HG03039 (cell line): Measurements from ENCODE around the gene TXNDC17.
"Not testable (repeated sequence)": the region's sequence is repeated elsewhere in the genome, so short reads cannot be mapped to it uniquely, and the experiment has no call there.

Experiments
- ATAC-seq: cut with Tn5 transposase; IDR thresholded peaks from one replicate; pipeline ENCODE4 v1.9.1; 2021; ENCODE audit warnings: mild to moderate bottlenecking, moderate library complexity; ENCODE audit not compliant: unreplicated experiment

The TXNDC17 gene

GRCh38 chr17:6636616-6637457 lies 4.0 kb upstream of the TXNDC17 start:
- ATAC-seq, result no peak

DNA sequence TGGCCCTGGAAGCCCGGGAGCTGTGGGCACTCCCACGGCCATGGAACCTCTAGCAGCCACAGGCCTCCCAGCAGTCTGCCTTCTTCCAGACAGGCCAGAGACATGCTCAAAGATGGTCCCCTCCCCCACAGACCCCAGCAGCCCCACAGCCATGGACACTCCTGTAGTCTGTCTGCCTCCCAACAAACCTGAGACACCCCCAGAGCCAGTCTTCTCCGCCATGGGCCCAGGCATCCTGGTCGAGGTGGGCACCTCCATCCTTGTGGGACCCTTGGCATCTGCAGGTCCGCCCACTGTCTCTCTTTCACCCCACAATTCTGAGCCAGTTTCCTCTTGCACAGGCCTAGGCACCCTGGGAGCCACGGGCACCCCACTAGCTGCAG lies 3.4 kb upstream of the TXNDC17 start:
- no peak for ATAC-seq

- no peak for ATAC-seq
These were observed 2.6 kb upstream of the TXNDC17 start for GRCh38 chr17:6638046-6638908.

DNA sequence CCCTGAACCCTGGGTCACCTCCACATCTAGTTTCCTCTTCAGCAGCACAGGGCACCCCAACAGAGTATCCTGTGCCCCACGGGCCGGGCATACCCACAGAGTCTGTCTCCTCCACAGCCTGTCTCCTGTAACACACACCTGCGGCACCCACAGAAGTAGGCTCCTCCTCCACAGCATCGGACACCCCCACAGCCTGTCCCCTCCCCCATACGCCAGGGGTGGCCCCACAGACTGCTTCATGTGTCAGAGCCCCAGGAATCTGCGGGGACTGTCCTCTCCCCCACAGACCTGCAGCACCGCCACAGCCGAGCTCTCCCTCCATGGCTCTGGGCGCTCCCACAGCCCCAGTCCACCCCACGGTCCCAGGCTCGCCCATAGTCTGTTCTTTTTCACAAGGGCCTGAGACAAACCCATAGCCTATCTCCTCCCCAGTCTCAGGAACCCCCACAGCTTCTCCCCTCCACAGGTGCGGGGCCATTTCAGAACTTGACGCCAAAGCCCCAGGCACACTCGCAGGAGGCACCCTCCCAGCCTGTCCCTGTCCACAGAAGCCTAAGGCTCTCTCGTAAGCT lies 1.8 kb upstream of the TXNDC17 start:
- ATAC-seq, result no peak

GRCh38 chr17:6639586-6640535 lies 999 bp upstream of the TXNDC17 start:
- peak; percentile 3 for ATAC-seq

DNA sequence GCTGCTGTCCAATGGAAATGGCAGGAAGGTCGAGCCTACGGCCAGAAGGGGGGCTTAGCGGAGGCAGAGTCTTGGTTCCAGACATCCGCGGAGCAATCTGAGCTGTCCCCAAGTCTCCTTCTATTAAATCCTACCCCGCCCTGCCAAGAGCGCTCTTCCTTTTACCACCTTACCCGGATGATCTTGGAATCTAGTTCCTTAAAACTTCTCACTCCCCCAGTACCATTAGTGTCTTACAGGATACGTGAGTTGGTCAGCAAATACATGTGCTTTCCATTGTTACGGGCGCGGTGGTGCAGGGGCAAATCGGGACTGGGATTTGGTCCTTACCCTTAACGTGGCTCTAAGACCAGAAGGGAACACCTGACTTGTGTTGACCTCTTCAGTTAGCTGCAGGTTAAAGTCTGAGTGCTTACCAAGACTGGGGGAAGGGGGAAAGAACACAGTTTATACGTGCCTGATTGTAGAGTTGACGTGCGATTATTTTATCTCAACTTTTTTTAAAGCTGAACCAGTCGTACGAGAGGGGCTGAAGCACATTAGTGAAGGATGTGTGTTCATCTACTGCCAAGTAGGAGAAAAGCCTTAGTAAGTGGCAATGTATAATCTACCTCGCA lies 495 bp downstream of the TXNDC17 start:
- peak; percentile 6 for ATAC-seq

- no peak for ATAC-seq
These were observed 1.7 kb downstream of the TXNDC17 start for GRCh38 chr17:6642592-6642991.

- no peak for ATAC-seq
These were observed 2.7 kb downstream of the TXNDC17 start for GRCh38 chr17:6643451-6644125.

DNA sequence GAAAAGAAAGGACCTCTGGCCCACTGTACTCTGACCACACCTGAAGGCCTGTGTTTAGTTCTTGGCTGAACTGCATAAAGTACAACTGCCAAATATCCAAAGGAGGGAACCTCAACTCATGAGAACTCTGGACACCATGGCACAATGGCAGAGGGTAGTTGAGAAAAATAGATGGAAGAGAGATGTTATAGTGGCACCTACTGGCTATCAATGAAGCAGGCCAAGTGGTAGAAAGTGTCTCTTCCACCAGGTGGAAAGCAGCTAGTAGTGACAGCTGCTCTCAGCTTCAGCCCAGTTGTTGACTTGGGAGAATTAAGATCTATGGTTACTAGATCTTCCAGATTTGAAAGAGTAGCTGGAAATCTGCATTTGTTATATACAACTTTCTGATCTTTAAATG lies 7.3 kb downstream of the TXNDC17 start:
- ATAC-seq, result no peak

GRCh38 chr17:6651354-6651918 lies 10.6 kb downstream of the TXNDC17 start, which contains the start of the genes C17orf100 and MED31:
TSS of gene C17orf100 (plus strand) at chr17:6651762. CDS start at chr17:6651914, 152 bp downstream.
TSS of gene MED31 (minus strand) at chr17:6651605. CDS start at chr17:6651528, 77 bp downstream.
- peak; percentile 87 for ATAC-seq

GRCh38 chr17:6651919-6652452 lies 11.1 kb downstream of the TXNDC17 start:
- ATAC-seq, result no peak

DNA sequence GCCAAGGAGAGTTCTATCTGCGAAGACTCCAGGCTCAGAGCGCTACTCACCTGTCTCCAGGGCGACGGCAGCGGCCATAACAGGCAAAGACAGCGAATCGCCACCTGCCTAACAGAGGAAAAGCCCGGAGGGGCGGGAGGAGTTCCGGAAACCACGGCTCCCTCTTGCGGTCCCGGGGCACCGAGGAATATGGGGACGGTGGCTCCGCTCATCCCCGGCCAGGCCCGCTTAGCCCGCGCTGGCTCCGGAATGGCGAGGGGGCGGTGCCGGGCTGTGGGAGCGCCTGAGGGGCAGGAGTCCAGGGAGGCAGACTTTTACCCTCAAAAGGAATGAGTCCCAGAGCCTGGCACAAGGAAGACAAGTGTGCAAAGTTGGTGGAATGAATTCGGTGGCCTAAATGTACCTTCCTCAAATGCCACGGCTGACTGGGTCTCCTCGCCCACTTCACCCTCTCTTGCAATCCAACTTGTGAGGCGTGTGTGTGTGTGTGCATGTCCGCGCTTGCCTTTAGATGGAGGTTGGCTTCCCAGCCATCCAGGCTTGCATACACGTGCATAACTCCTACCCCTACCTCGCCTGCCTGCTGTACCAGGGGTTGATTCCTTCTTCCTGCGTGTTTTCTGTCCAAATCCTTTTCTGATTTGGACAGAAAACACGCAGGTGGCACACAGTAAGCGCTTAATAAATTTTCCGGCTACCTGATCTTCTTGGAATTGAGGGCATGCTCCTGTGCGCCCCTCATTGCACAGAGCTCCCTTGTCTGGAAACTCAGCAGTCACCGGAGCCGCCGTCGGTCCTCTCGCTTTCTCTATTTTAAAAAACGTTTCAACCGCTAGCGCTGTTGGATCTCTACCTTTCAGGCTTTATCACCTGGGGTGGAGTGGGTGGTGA lies 14.2 kb downstream of the TXNDC17 start:
- no peak for ATAC-seq

DNA sequence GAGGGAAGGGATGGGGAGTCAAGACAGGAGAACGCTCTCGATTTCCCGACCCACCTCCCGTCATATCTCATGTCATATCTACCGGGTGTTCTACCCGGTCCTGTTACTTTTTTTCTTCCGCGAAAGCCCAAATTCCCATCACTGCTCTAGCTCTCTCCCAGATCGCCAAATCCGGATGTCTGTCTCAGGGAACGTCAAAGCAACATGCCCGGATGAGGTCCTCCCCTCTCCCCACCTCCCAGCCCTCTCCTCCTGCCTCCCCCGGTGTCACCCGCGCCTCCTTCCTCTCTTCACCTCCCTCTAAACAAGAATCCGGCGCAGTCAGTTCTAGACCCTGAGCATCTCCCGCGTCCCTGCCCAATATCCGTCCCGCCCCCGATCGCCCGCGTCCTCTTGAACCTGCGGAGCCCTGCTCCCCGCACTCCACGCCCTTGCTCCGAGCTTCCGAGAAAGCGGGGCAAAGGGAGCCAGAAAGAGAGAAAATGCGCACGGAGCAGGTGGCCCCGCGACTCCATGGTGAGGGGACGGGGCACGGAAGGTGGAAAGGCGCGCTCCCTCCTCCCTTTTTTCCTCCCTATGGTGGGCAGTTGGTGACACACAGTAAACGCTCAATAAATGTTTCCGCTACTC lies 15.0 kb downstream of the TXNDC17 start:
- ATAC-seq, result not testable (repeated sequence)

- not testable (repeated sequence) for ATAC-seq
These were observed 16.2 kb downstream of the TXNDC17 start for GRCh38 chr17:6656797-6657632.

DNA sequence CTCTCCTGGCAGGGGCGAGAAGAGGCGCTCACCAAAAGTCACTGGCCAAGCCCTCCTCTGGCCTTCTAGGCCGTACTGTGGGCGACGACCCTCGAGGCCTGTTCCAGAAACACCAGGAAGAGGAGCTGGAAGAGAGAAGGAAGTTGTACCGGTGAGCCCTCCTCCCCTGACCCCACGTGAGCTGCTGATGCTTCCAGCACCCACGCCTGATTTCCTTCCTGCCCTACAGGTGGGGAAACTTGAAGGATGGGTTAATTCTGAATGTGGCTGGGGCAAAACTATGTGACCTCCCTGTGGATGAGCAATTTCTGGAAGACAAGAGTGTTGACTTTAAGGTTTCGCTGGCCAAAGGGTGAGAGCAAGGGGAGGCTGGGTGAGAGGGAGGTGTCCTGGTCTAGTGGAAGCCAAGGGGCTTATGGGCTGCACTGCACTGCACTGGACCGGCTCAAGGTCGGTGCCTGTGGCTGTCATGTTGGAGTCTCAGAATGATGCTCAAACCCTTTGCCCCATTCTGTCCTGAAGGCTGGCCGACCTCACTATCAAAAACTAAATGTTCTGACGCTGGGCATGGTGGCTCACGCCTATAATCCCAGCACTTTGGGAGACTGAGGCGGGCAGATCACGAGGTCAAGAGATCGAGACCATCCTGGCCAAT lies 16.9 kb downstream of the TXNDC17 start:
- no peak for ATAC-seq

DNA sequence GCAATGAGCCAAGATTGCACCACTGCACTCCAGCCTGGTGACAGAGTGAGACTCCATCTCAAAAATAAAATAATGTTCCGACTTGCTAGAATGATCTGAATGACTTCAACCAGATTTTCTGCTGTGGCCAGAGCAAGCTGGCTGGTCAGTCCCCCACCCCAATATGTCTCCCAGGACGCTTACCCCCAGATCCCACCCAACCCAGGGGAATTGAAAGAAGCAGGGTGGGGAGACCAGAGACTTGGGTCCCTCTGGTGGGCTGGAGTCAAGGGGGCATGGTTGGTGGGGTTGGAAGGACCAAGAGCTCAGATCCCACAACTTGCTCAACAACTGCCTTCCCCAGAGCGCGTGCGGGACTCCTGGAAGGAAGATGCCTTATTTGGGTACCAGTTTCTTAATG lies 17.6 kb downstream of the TXNDC17 start:
- ATAC-seq, result not testable (repeated sequence)
